ENCODE results near the gene QRSL1. TPM values are rescaled to one million over a fixed set of nuclear protein-coding genes. Genes with fewer than 3 reads are reported as not detected.

QRSL1 gene
- total and polyA plus RNA-seq, 10 of the 15 experiments (the other 5 are each of a cell fraction or from before 2014, with no cell fraction given) = 11.9 to 23.5 (median 15.5) TPM

GRCh38 chr6:106716966-106717365, 87.6 kb downstream of the QRSL1 start:
- no peak for TF ChIP-seq CHD1 (IDR thresholded peaks at IDR 0.05; ENCODE audit: low read depth, low read length)
- no peak for TF ChIP-seq TCF12 (IDR thresholded peaks at IDR 0.05; ENCODE audit: low read depth, low read length)
- TF ChIP-seq SUPT20H (IDR thresholded peaks at IDR 0.05; ENCODE audit: borderline replicate concordance, control insufficient read depth, low read depth, low read length) = no peak
- TF ChIP-seq CBFB (IDR thresholded peaks at IDR 0.05; ENCODE audit: low read depth) = no peak
- Histone ChIP-seq H3K9ac (ENCODE audit: control insufficient read depth, insufficient read depth, low read length) (no peak overlapping the region), H2AFZ (ENCODE audit: control insufficient read depth, low read depth, low read length) (no peak overlapping the region), H3K27ac (ENCODE audit: control insufficient read depth, insufficient read depth) (no peak overlapping the region), H3K4me3 (no peak overlapping the region), H3K27me3 (replicated peaks in 1 of 2; ENCODE audit: control insufficient read depth in 2 of 2, insufficient read depth in 2 of 2, low read length in 1 of 2) (no peaks in the 10 kb centered on the region), H3K4me1 (ENCODE audit: control insufficient read depth, insufficient read depth, low read length) (peaks cover 7% of the 10 kb centered on the region), H3K4me2 (ENCODE audit: control insufficient read depth, insufficient read depth) (no peak overlapping the region), H3K36me3 (ENCODE audit: control insufficient read depth in 2 of 2, insufficient read depth in 2 of 2, low read length in 1 of 2) (no peaks in the 10 kb centered on the region), H3K79me2 (ENCODE audit: control insufficient read depth, insufficient read depth, low read length) (no peaks in the 10 kb centered on the region), H3K9me3 (replicated peaks; ENCODE audit: control insufficient read depth, insufficient read depth, low read length) (no peaks in the 10 kb centered on the region), H4K20me1 (ENCODE audit: control insufficient read depth, insufficient read depth) (no peaks in the 10 kb centered on the region)
- intact Hi-C loops (cut with micrococcal nuclease; ENCODE audit: unreplicated experiment) = no loop called here
- in situ Hi-C loops (cut with MboI) = no loop called here
- CTCF ChIA-PET = no interaction called here
- SMC1A ChIA-PET (ENCODE audit: uncharacterized antibody, unreplicated experiment) = interaction anchor here (1.0 kb wide), 1 partner anchor 36 kb away, joined by 3 read pairs; no protein-coding TSS in a partner anchor
- FAIRE-seq = no peak
- 75% methylated on average over 2 of the region's 2 CpGs for WGBS (ENCODE audit: insufficient coverage, insufficient replicate concordance, low lambda C conversion rate, missing lambda C conversion rate)
- RAD21 ChIA-PET (ENCODE audit: unreplicated experiment) = no interaction called here
- ATAC-seq = no peak
- POLR2A ChIA-PET = no interaction called here
- no peak for DNase-seq (ENCODE audit: low read depth, low spot score)
- BruUV-seq (replicated peaks) = no TSS peak

Small RNAs within 50 kb of the gene (small RNA-seq; reads per million reads assigned to genes)
- gene RNU6-527P = not detected

Other genes starting within 250 kb of the QRSL1 start
- gene RTN4IP1, start 80 bp upstream of the QRSL1 start, total RNA-seq (2014; rRNA removed) = 8.8 and 10.5 TPM in 2 replicates
- gene RTN4IP1, start 80 bp upstream of the QRSL1 start, total RNA-seq (2014; rRNA removed; fragmentation: Illumina TruSeq; extraction: Trizol) = 9.1 and 9.3 TPM in 2 replicates
- gene RTN4IP1, start 80 bp upstream of the QRSL1 start, total RNA-seq (2021) = 9.6 and 9.9 TPM in 2 replicates
- 9.4 and 10.1 TPM in 2 replicates for gene RTN4IP1, start 80 bp upstream of the QRSL1 start, polyA plus RNA-seq (2011; rRNA removed)
- gene RTN4IP1, start 80 bp upstream of the QRSL1 start, polyA plus RNA-seq (2014; fragmentation: Illumina TruSeq; extraction: Trizol) = 8.2 and 10.9 TPM in 2 replicates
- gene RTN4IP1, start 80 bp upstream of the QRSL1 start, polyA plus RNA-seq (2014; fragmentation: Nextera tagmentation; extraction: Ambion mirVana) = 10 to 100 TPM; 15.8 to 17.0 TPM
- gene RTN4IP1, start 80 bp upstream of the QRSL1 start, polyA plus RNA-seq (2014; rRNA removed) = 9.4 and 9.7 TPM in 2 replicates
- gene RTN4IP1, start 80 bp upstream of the QRSL1 start, polyA plus RNA-seq (2016; fragmentation: Nextera tagmentation; extraction: Ambion mirVana) = 10 to 100 TPM; 10.2 to 15.7 TPM

All from GM12878 (cell line).